ENCODE results near the gene KAT6B.
"Not testable (repeated sequence)": the region's sequence is repeated elsewhere in the genome, so short reads cannot be mapped to it uniquely, and the experiment has no call there.

Gene KAT6B

DNA sequence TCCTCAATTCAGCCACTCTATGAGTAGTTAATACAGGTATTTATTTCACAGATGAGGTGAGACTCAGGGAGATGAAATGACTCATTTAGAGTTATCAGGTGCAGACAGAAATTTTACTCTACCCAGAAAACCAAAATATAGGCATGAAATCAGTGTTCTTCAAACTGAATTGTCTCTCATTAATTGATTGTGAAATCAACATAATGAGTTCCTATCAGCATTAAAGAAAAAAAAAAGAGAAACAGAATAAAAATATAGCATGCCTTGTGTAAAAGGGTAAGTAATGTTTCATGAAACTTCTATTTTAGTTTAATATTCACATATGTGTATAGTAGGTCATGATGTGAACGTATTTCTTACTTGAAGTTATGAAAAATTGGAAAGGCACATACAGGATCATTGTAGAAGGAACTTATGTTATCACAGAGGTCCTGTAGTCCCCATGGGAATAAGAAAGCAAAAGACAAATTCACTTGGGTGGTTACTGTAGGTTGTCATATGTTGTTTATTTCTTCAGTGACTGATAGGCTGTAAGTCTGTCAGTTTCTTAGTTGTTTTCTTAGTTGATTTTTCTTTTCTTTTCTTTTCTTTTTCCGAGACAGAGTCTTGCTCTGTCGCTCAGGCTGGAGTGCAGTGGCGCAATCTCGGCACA, 47.5 kb downstream of the KAT6B start:
- TF ChIP-seq, protein P1, sequence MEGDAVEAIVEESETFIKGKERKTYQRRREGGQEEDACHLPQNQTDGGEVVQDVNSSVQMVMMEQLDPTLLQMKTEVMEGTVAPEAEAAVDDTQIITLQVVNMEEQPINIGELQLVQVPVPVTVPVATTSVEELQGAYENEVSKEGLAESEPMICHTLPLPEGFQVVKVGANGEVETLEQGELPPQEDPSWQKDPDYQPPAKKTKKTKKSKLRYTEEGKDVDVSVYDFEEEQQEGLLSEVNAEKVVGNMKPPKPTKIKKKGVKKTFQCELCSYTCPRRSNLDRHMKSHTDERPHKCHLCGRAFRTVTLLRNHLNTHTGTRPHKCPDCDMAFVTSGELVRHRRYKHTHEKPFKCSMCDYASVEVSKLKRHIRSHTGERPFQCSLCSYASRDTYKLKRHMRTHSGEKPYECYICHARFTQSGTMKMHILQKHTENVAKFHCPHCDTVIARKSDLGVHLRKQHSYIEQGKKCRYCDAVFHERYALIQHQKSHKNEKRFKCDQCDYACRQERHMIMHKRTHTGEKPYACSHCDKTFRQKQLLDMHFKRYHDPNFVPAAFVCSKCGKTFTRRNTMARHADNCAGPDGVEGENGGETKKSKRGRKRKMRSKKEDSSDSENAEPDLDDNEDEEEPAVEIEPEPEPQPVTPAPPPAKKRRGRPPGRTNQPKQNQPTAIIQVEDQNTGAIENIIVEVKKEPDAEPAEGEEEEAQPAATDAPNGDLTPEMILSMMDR (IDR thresholded peaks at IDR 0.05; ENCODE audit: insufficient read depth, missing control alignments), result no peak
- no peak for DNase-seq (ENCODE audit: insufficient read length, low spot score)
- FAIRE-seq, result no peak

DNA sequence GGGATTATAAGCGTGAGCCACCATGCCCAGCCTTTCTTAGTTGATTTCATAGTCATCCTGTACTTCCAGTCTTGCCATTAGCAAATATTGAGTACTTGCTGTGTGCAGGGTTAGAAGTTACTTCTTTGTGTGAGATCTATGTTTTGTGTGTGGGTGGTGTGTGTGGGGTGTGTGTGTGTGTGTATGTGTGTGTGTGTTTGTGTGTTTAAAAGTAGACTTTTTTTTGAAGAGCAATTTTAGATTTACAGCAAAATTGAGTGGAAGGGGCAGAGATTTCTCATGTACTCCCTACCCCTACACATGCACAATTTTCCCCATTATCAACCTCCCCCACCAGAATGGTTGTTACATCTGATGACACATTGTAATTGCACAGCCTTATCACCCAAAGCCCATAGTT, 48.2 kb downstream of the KAT6B start:
- DNase-seq (ENCODE audit: insufficient read length, low spot score) (no peak), FAIRE-seq (no peak)
- TF ChIP-seq, protein P1 (IDR thresholded peaks at IDR 0.05; ENCODE audit: insufficient read depth, missing control alignments), result no peak

DNA sequence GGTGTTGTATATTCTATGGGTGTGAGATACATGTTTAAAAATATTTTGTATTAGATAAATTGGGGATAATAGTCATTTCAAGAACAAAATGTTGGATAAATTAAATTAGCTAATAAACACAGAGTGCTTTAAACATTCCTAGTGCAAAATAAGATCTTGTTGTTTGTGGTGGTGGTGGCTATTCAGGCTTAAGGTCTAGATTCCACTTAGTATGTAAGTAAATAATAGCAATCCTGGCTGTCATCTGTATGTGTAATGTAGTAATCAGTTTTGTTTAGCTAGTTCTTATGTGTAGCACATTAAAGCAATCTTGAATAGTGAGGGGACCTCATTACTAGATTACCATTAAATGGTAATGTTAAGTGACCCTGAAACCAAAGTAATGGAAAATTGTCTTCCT, 48.7 kb downstream of the KAT6B start:
- TF ChIP-seq, protein P1 (IDR thresholded peaks at IDR 0.05; ENCODE audit: insufficient read depth, missing control alignments), result no peak
- no peak for FAIRE-seq
- no peak for DNase-seq (ENCODE audit: insufficient read length, low spot score)

DNA sequence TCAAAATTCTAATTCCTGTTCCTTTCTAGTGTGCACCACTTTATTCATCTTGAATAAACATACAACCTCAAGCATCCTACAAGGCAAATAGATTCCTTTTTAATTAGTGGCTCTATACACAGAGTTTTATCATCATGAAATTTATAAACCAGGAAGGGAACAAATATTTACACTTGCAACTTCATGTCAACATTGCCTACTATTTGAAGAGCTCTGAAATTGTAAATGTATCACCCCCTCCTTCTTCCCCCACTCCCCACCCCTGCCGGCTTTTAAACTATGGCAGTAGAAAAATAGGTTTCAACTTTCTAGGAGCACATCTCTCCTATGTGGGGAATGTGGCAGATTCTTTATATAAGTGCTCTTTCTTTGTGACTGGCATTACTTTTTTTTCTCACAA, 49.6 kb downstream of the KAT6B start:
- FAIRE-seq (no peak), DNase-seq (ENCODE audit: insufficient read length, low spot score) (no peak)
- TF ChIP-seq, protein P1 (IDR thresholded peaks at IDR 0.05; ENCODE audit: insufficient read depth, missing control alignments), result no peak

DNA sequence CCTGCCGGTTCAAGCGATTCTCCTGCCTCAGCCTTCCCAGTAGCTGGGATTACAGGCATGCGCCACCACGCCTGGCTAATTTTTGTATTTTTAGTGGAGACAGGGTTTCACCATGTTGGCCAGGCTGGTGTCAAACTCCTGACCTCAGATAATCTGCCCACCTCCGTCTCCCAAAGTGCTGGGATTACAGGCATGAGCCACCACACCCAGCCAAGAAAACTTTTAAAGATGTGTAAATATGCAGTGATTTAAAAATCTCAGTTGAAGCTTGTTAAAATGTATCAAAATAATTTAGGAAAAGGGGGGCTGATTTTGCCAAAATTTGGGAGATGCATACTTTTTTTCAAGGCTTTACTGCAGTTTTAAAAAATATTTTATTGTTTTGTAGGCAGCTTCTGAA, 50.7 kb downstream of the KAT6B start:
- FAIRE-seq; DNase-seq (ENCODE audit: insufficient read length, low spot score): not testable (repeated sequence)

DNA sequence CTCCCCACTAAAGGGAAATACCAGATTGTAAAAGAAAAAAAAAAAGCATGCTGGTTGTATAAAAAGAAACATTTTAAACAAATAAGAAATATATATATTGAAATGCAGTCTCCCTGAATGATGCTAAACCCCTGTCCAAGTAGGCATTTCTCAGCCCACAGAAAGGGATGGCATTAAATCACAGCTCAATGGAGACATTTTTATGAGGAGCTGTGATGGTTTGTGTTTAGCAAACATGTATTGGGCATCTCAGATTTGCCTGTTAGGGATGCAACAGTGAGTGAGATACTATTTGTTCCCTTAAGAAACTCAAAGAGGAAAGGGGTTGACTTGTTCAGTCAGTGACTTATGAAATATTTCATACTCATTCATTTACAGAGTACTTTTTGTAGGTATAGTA, 51.5 kb downstream of the KAT6B start:
- DNase-seq (ENCODE audit: insufficient read length, low spot score), result no peak
- TF ChIP-seq, protein P1 (IDR thresholded peaks at IDR 0.05; ENCODE audit: insufficient read depth, missing control alignments), result no peak
- no peak for FAIRE-seq

DNA sequence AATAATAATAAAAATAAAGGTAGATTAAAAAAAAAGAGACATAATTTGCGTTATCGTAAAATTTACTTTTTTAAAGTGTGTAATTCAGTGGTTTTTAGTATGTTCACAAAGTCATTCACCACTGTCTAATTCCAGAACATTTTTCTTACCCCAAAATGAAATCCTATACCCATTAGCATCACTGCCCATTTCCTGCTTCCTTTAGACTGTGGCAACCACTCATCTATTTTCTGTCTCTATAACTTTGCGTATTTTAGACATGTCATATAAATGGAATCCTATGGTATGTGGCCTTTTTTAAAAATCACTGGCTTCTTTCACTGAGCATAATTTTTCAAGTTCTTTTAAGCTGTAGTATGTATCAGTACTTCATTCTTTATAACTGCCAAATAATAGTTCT, 53.6 kb downstream of the KAT6B start:
- FAIRE-seq, result no peak
- DNase-seq (ENCODE audit: insufficient read length, low spot score), result no peak
- TF ChIP-seq, protein P1 (IDR thresholded peaks at IDR 0.05; ENCODE audit: insufficient read depth, missing control alignments), result no peak

All from D721Med (cell line).